Measurements from ENCODE around the gene NEU3.

Gene NEU3

DNA sequence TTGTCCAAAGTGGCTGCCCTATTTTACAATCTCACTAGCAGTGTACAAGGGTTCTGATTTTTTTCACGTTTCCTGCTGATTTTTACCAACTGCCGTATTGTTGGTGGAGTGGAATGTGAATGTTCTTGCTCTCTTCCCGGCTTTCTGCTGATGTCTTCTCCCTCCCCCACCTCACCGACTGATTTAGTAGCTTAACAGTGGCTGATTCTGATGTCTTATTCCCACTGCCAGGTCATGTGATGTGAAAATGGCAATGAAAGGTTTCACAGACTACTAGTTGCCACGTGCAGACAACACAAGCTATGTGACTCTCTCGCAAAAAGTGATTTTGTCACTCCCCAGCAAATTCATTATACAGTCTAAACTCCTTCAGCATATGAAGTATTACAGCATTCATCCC lies 17.3 kb upstream of the NEU3 start:
- H4K20me1 ChIP-seq (ENCODE audit: insufficient read depth, low read length), result peaks cover 59% of the 10 kb centered on the region
- peaks cover 49% of the 10 kb centered on the region for H3K36me3 ChIP-seq (replicated peaks; ENCODE audit: insufficient read depth, low read length)
- H2AFZ ChIP-seq (ENCODE audit: low read length), result no peak overlapping the region
- no peak for TF ChIP-seq EZH2phosphoT487 (IDR thresholded peaks at IDR 0.05; ENCODE audit: low read length)
- no peak for TF ChIP-seq EZH2 (optimal IDR thresholded peaks at IDR 0.05; ENCODE audit: low read depth, low read length)
- no peak for TF ChIP-seq CTCF (IDR thresholded peaks at IDR 0.05; ENCODE audit: low read length)
- no peaks in the 10 kb centered on the region for H3K27me3 ChIP-seq (replicated peaks; ENCODE audit: insufficient read depth, low read length)
- peaks cover 98% of the 10 kb centered on the region for H3K79me2 ChIP-seq (ENCODE audit: low read length)
- no peaks in the 10 kb centered on the region for H3K4me1 ChIP-seq (ENCODE audit: low read length)
- no peak overlapping the region for H3K9ac ChIP-seq (ENCODE audit: low read length)
- no peak overlapping the region for H3K27ac ChIP-seq (ENCODE audit: low read length)
- H3K9me3 ChIP-seq (replicated peaks; ENCODE audit: insufficient read depth, low read length), result no peaks in the 10 kb centered on the region
- no peak for DNase-seq
- H3K4me2 ChIP-seq (ENCODE audit: low read depth, low read length), result no peak overlapping the region
- H3F3A ChIP-seq (ENCODE audit: insufficient read depth, low read length), result no peaks in the 10 kb centered on the region
- H3K4me3 ChIP-seq (ENCODE audit: low read length), result no peak overlapping the region
- no peaks in the 10 kb centered on the region for H3K9me2 ChIP-seq (replicated peaks; ENCODE audit: insufficient read depth, low read length)

GRCh38 chr11:74978041-74978440 lies 10.7 kb upstream of the NEU3 start:
- Histone ChIP-seq H3K27me3 (replicated peaks; ENCODE audit: insufficient read depth, low read length) (no peaks in the 10 kb centered on the region), H3F3A (ENCODE audit: insufficient read depth, low read length) (peaks cover 9% of the 10 kb centered on the region; the same call in 1 of the 2 replicates), H3K9ac (ENCODE audit: low read length) (no peak overlapping the region), H3K9me2 (replicated peaks; ENCODE audit: insufficient read depth, low read length) (no peaks in the 10 kb centered on the region), H3K4me3 (ENCODE audit: low read length) (no peak overlapping the region), H4K20me1 (ENCODE audit: insufficient read depth, low read length) (peaks cover 12% of the 10 kb centered on the region), H2AFZ (ENCODE audit: low read length) (no peak overlapping the region), H3K4me2 (ENCODE audit: low read depth, low read length) (no peak overlapping the region), H3K9me3 (replicated peaks; ENCODE audit: insufficient read depth, low read length) (no peaks in the 10 kb centered on the region), H3K27ac (ENCODE audit: low read length) (no peak overlapping the region), H3K36me3 (replicated peaks; ENCODE audit: insufficient read depth, low read length) (peaks cover 27% of the 10 kb centered on the region; the same call in 1 of the 2 replicates), H3K79me2 (ENCODE audit: low read length) (peaks cover 38% of the 10 kb centered on the region), H3K4me1 (ENCODE audit: low read length) (no peaks in the 10 kb centered on the region)
- TF ChIP-seq EZH2 (optimal IDR thresholded peaks at IDR 0.05; ENCODE audit: low read depth, low read length) (no peak), CTCF (IDR thresholded peaks at IDR 0.05; ENCODE audit: low read length) (no peak), EZH2phosphoT487 (IDR thresholded peaks at IDR 0.05; ENCODE audit: low read length) (no peak)
- DNase-seq, result no peak

- H4K20me1 ChIP-seq (ENCODE audit: insufficient read depth, low read length), result no peaks in the 10 kb centered on the region; the same call in 1 of the 2 replicates
- H3K27me3 ChIP-seq (replicated peaks; ENCODE audit: insufficient read depth, low read length), result no peaks in the 10 kb centered on the region
- no peak overlapping the region for H3K27ac ChIP-seq (ENCODE audit: low read length)
- H3K36me3 ChIP-seq (replicated peaks; ENCODE audit: insufficient read depth, low read length), result peaks cover 8% of the 10 kb centered on the region; the same call in 1 of the 2 replicates
- TF ChIP-seq EZH2 (optimal IDR thresholded peaks at IDR 0.05; ENCODE audit: low read depth, low read length) (no peak), EZH2phosphoT487 (IDR thresholded peaks at IDR 0.05; ENCODE audit: low read length) (no peak), CTCF (IDR thresholded peaks at IDR 0.05; ENCODE audit: low read length) (no peak)
- no peaks in the 10 kb centered on the region for H3K9me3 ChIP-seq (replicated peaks; ENCODE audit: insufficient read depth, low read length)
- no peak overlapping the region for H3K4me3 ChIP-seq (ENCODE audit: low read length)
- no peak overlapping the region for H2AFZ ChIP-seq (ENCODE audit: low read length)
- no peak overlapping the region for H3K4me2 ChIP-seq (ENCODE audit: low read depth, low read length)
- H3F3A ChIP-seq (ENCODE audit: insufficient read depth, low read length), result peaks cover 23% of the 10 kb centered on the region
- peaks cover 12% of the 10 kb centered on the region for H3K79me2 ChIP-seq (ENCODE audit: low read length)
- no peaks in the 10 kb centered on the region for H3K4me1 ChIP-seq (ENCODE audit: low read length)
- no peak overlapping the region for H3K9ac ChIP-seq (ENCODE audit: low read length)
- no peaks in the 10 kb centered on the region for H3K9me2 ChIP-seq (replicated peaks; ENCODE audit: insufficient read depth, low read length)
- no peak for DNase-seq
Observed at GRCh38 chr11:74980634-74981033, 8.1 kb upstream of the NEU3 start.
